ENCODE results near the gene CCL3.

CCL3 gene

GRCh38 chr17:36071751-36072150 is 18.2 kb downstream of the CCL3 start (continued):
- TF ChIP-seq PRDM10 (tag by site-specific recombination; IDR thresholded peaks at IDR 0.05) (no peak), ZNF677 (tag by site-specific recombination; IDR thresholded peaks at IDR 0.05) (no peak)

- POLR2A ChIA-PET, result no interaction called here
- H3K9me3 ChIP-seq (ENCODE audit: control insufficient read depth, insufficient read depth, low read depth, low read length), result no peaks in the 10 kb centered on the region
- no peaks in the 10 kb centered on the region for H3K4me1 ChIP-seq (ENCODE audit: control insufficient read depth, insufficient read depth, low read length)
- H3K36me3 ChIP-seq (ENCODE audit: control insufficient read depth in 2 of 2, insufficient read depth in 1 of 2, low read length in 2 of 2), result no peaks in the 10 kb centered on the region
- TF ChIP-seq ZBTB10 (tag by site-specific recombination; IDR thresholded peaks at IDR 0.05) (no peak), SP3 (tag by site-specific recombination; IDR thresholded peaks at IDR 0.05) (no peak), ZNF629 (tag by site-specific recombination; IDR thresholded peaks at IDR 0.05) (no peak)
- no peak overlapping the region for H3K27ac ChIP-seq (ENCODE audit: extremely low read depth, low read depth, low read length)
- CTCF ChIA-PET, result interaction anchor here (1.4 to 5.4 kb wide), 4 partner anchors 13 to 101 kb away, joined by 4 to 80 read pairs (median 46); no protein-coding TSS in a partner anchor
- H3K4me3 ChIP-seq (ENCODE audit: low read depth, low read length), result no peak overlapping the region
Observed at GRCh38 chr17:36070427-36070826, 19.5 kb downstream of the CCL3 start.

GRCh38 chr17:36069136-36069535 is 20.8 kb downstream of the CCL3 start:
- TF ChIP-seq ZNF639 (tag by site-specific recombination; IDR thresholded peaks at IDR 0.05), result no peak
- TF ChIP-seq GLI2 (tag by site-specific recombination; IDR thresholded peaks at IDR 0.05; ENCODE audit: borderline replicate concordance, low read depth), result no peak
- no peak for TF ChIP-seq ZNF26 (tag by site-specific recombination; IDR thresholded peaks at IDR 0.05)
- no peak for TF ChIP-seq ZNF354C (tag by site-specific recombination; IDR thresholded peaks at IDR 0.05; ENCODE audit: borderline replicate concordance, low read depth)
- TF ChIP-seq ZNF785 (tag by site-specific recombination; IDR thresholded peaks at IDR 0.05), result no peak
- no peak for TF ChIP-seq ZNF37A (tag by site-specific recombination; IDR thresholded peaks at IDR 0.05)
- no peak for TF ChIP-seq ZNF146 (tag by site-specific recombination; IDR thresholded peaks at IDR 0.05)
- TF ChIP-seq ZSCAN30 (tag by site-specific recombination; IDR thresholded peaks at IDR 0.05), result no peak
- no peak for TF ChIP-seq ZNF488 (tag by site-specific recombination; IDR thresholded peaks at IDR 0.05)

More at GRCh38 chr17:36069136-36069535, 20.8 kb downstream of the CCL3 start:
- H3K4me1 ChIP-seq (ENCODE audit: control insufficient read depth, insufficient read depth, low read length), result no peaks in the 10 kb centered on the region
- H3K27ac ChIP-seq (ENCODE audit: extremely low read depth, low read depth, low read length), result no peak overlapping the region
- CTCF ChIA-PET, result interaction anchor here (0.7 to 1.9 kb wide), 3 partner anchors 80 to 100 kb away, joined by 3 to 17 read pairs (median 4); no protein-coding TSS in a partner anchor
- H3K9me3 ChIP-seq (ENCODE audit: control insufficient read depth, insufficient read depth, low read depth, low read length), result no peaks in the 10 kb centered on the region
- H3K36me3 ChIP-seq (ENCODE audit: control insufficient read depth in 2 of 2, insufficient read depth in 1 of 2, low read length in 2 of 2), result no peaks in the 10 kb centered on the region
- no peak overlapping the region for H3K4me3 ChIP-seq (ENCODE audit: low read depth, low read length)
- POLR2A ChIA-PET, result no interaction called here

Data from HEK293 (cell line).